ENCODE measurements around the gene IL36RN.

The IL36RN gene

GRCh38 chr2:113027691-113028090 lies 31.3 kb upstream of the IL36RN start:
- TF ChIP-seq CTCF (conservative IDR thresholded peaks at IDR 0.05; ENCODE audit: low read depth) = no peak
- POLR2A ChIA-PET (ENCODE audit: low non-redundant PET) = no interaction called here
- no peak overlapping the region for H3K27ac ChIP-seq
- DNase-seq (ENCODE audit: low spot score) = no peak
- CTCF ChIA-PET = no interaction called here

- no peak for TF ChIP-seq CTCF (conservative IDR thresholded peaks at IDR 0.05; ENCODE audit: low read depth)
- ChIA-PET POLR2A (ENCODE audit: low non-redundant PET) (no interaction called here), CTCF (no interaction called here)
- H3K27ac ChIP-seq = no peak overlapping the region
- DNase-seq (ENCODE audit: low spot score) = no peak
Observed at GRCh38 chr2:113028112-113028511, 30.9 kb upstream of the IL36RN start.

- no peak for TF ChIP-seq CTCF (conservative IDR thresholded peaks at IDR 0.05; ENCODE audit: low read depth)
- ChIA-PET POLR2A (ENCODE audit: low non-redundant PET) (no interaction called here), CTCF (no interaction called here)
- DNase-seq (ENCODE audit: low spot score) = no peak
- no peak overlapping the region for H3K27ac ChIP-seq
Observed at GRCh38 chr2:113032737-113033136, 26.3 kb upstream of the IL36RN start.

- H3K27ac ChIP-seq = no peak overlapping the region
- no peak for DNase-seq (ENCODE audit: low spot score)
- ChIA-PET POLR2A (ENCODE audit: low non-redundant PET) (no interaction called here), CTCF (no interaction called here)
- no peak for TF ChIP-seq CTCF (conservative IDR thresholded peaks at IDR 0.05; ENCODE audit: low read depth)
Observed at GRCh38 chr2:113034016-113034415, 25.0 kb upstream of the IL36RN start.

- DNase-seq (ENCODE audit: low spot score) = no peak
- H3K27ac ChIP-seq = no peak overlapping the region
- ChIA-PET CTCF (interaction anchor here (0.5 to 0.9 kb wide), 3 partner anchors 14 to 219 kb away, joined by 3 to 5 read pairs (median 4); no protein-coding TSS in a partner anchor), POLR2A (ENCODE audit: low non-redundant PET) (interaction anchor here (0.6 to 0.7 kb wide), 2 partner anchors 28 to 287 kb away, joined by 3 to 5 read pairs; no protein-coding TSS in a partner anchor)
- no peak for TF ChIP-seq CTCF (conservative IDR thresholded peaks at IDR 0.05; ENCODE audit: low read depth)
Observed at GRCh38 chr2:113036763-113037162, 22.2 kb upstream of the IL36RN start.

GRCh38 chr2:113038291-113038690 lies 20.7 kb upstream of the IL36RN start:
- DNase-seq (ENCODE audit: low spot score) = no peak
- ChIA-PET CTCF (interaction anchor here (0.7 kb wide), 1 partner anchor 178 kb away, joined by 3 read pairs; no protein-coding TSS in a partner anchor), POLR2A (ENCODE audit: low non-redundant PET) (no interaction called here)
- no peak overlapping the region for H3K27ac ChIP-seq
- TF ChIP-seq CTCF (conservative IDR thresholded peaks at IDR 0.05; ENCODE audit: low read depth) = no peak

GRCh38 chr2:113039158-113039557 lies 19.8 kb upstream of the IL36RN start:
- DNase-seq (ENCODE audit: low spot score) = no peak
- ChIA-PET POLR2A (ENCODE audit: low non-redundant PET) (no interaction called here), CTCF (no interaction called here)
- H3K27ac ChIP-seq = no peak overlapping the region
- TF ChIP-seq CTCF (conservative IDR thresholded peaks at IDR 0.05; ENCODE audit: low read depth) = no peak

All from RWPE1 (cell line).